ENCODE data around the gene TRIP4.
"Not testable (repeated sequence)": the region's sequence is repeated elsewhere in the genome, so short reads cannot be mapped to it uniquely, and the experiment has no call there.

Gene TRIP4

DNA sequence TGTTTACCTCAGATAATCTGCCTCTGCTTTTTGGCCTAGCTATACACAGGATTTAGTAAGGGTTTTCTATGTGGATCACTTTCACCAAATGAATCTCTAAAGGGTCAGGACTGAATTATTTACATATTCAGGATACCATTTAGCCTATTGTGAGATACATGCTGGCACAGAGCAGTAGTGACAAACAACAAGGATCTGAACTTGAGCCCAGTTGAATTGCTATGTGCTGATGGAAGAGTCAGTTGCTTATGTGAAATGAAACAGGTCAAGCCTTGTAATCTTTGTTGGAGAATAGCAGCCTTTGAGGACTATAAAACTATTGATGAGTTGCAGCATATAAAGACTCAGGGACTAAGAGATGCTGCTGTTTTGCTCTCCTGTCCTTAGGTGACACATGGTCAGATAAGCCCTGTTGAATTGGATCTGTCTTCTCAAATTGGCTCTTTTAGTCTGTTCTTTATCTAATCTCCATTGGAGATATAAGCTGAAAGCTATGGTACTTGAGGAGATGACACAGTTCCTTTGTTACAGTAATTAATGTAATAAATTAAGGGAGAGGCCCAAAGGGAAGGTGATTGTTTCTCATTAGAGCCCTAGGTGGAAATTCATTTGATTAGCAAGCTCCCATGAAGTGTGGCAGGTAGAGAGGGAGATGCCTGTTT lies 103.1 kb downstream of the TRIP4 start:
- peak; percentile 28 for DNase-seq (ENCODE audit: low spot score)

DNA sequence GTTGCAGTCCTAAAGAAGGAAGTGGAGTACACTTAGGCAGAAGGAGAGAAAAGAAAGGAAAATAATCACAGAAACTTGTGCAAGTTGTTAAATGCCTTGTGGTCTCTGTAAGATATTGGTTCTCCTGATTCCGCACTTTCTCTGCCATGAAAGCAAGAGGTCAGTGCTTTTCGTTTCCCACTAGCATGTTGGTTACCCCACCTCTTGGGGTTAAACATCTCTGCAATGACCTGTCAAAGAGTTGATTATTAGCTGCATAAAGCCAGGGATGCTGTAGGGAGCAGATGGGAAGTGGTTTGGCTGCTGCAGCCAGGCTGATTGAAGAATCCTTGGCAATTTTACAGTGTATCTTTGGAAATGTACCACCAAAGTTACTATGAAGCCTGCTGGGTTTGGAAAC lies 106.0 kb downstream of the TRIP4 start:
- DNase-seq (ENCODE audit: low spot score) = no peak

DNA sequence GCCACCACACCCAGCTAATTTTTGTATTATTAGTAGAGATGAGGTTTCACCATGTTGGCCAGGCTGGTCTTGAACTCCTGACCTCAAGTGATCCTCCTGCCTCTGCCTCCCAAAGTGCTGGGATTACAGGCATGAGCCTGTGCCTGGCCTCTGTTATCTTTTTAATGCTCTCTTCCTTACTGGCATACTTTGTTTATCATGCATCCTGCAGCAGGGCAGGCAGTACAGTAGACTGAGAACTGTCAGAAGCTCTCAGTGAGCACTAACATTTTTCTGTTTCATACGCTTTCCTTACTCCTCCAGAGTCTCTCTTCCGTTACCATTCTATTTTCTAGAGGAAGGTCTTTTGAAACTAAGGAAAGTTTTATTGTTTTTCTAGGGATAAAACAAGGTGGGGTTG lies 108.3 kb downstream of the TRIP4 start:
- DNase-seq (ENCODE audit: low spot score) = not testable (repeated sequence)

DNA sequence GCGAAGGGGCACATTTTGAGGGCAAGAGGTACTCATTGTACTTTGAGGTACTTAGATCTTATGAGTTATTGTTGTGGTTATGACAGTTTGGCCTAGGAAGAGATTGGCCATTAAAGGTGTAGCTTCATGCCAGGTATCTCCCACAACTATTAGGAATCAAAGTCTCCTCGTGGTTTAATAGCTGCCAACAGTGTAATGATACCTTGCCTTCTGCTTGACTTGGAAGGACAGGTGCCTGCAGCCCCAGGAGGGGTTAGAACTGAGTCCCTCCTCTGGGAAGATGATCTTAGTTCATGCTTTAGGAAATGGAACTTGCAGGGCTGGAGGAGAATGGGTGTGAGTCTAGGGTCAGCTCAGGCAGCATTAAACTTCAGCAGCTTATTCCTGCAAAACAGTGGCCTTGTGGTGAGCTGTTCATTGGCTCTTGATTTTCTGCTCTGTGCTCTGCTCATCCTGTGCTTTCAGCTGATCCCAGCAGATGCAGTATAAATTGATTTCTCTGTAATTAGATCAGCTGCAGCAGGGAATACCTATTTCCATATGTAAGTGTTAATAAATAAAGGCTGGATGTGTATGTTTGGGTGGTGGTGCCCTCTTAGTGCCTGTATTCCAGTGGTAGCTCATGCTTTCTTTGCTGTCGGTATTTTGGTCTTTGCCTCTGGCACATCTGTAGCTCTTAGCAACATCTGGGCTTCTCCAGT lies 113.2 kb downstream of the TRIP4 start:
- DNase-seq (ENCODE audit: low spot score) = no peak

DNA sequence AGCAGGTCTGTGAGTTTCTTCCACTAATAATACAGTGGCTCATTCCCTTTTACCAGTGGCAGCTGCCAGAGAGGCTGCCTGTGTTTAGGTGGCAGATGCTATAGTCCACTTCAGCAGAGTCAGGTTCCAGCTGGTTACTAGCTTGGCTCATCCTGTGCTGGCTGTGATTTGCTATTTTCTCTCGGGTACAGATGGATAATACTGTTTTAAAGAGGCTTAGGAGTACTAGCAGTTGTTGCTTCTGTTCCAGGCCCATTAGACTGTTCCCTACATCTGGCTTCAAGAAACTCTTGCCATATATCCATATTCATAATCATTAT lies 113.7 kb downstream of the TRIP4 start:
- DNase-seq (ENCODE audit: low spot score) = no peak

DNA sequence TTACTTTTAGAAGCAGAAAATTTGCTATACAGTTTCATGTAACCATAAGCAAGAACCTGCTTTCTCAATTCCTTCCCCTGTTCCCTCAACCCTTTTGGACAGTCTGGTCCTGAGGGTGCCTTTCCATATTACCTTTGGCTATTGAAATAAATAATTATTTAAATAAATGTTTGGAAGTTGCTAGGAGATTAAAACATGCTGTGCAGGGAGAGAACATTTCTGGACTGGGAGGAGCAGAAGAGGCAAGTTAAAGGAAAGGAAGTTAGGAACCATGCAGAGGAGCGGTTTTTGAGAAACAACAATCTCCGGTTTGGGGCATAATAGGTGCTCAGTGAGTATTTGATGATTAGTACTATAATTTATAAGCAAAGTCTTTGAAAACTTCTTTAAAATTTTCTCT lies 114.5 kb downstream of the TRIP4 start:
- DNase-seq (ENCODE audit: low spot score) = no peak

DNA sequence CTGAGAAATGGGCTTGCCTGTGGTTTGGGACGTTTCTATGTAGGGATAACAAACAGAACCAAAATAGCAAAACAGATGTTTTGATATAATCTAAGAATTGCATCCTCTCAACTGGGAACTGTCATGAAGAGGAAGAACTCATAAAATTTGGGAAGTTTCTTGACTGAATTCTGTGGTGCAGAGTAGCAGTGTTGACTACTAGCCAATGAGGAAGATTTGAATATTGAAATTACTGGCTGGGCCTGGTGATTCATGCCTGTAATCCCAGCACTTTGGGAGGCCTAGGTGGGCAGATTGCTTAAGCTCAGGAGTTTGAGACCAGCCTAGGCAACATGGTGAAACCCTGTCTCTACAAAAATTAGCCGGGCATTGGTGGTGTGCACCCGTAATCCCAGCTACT lies 114.9 kb downstream of the TRIP4 start:
- no peak for DNase-seq (ENCODE audit: low spot score)

DNA sequence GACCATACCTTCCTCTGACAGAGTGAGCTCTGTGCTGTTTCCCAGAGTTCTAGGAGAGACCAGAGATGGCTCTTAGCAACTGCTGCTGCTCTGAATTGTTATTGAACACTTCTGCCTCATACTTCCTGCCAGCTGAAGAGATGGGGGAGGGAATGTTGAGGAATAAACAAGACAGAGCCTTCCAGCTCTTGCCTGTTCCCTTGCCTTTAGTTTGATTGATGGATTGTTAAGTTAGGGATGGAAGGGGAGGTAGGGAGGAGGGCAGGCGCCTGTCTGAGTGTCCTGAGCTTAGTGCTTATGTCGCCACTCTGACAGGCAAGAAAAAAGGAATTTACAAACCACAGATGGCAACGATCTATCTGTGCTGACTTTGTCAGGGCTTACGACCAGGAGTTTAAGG lies 115.6 kb downstream of the TRIP4 start:
- peak; percentile 33 for DNase-seq (ENCODE audit: low spot score)

DNA sequence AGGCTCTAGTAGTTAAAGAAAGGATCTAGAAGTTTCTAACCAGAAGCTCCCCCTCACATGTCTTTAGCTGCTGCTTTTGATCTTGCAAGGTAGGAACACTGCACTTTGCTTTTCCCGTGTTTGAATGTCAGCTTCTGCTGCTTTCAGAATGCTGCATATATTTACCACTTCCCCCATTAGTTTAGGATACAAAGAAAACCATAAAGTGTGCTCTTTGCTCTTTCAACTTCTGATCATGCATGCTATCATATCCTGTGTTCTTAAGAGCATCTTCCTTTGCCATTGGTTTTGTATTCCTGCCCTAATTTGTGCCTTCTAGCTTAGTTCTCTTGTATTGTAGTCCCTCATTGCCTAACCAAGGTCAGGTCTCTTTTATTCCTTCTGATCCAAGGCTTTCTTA lies 116.0 kb downstream of the TRIP4 start:
- no peak for DNase-seq (ENCODE audit: low spot score)

Data from AG08396 (cell line).